OCI-LY3 (cell line): ENCODE results near the gene RBM8A.
A peak's percentile ranks its signal among the peaks of the same experiment; 100 is the strongest.

ENCODE experiments used
- H2AFZ ChIP-seq: fragments of 200-600, 300-600 bp; shearing (Covaris generic); 2 replicates; pipeline ENCODE4 v1.6.0; 2014; ENCODE audit warnings: antibody characterized with exemption, low read depth, low read length
- H3K27ac ChIP-seq: fragments of 200-600, 300-600 bp; sonication (generic); 2 replicates; pipeline ENCODE4 v1.5.1; 2014; ENCODE audit warnings: mild to moderate bottlenecking, low read length, moderate library complexity, mixed read lengths
- H3K27me3 ChIP-seq: fragments of 200-600, 300-600 bp; sonication (generic); 2 replicates; pipeline ENCODE4 v1.6.1; 2014; ENCODE audit warnings: low read depth, low read length, mixed read lengths
- H3K36me3 ChIP-seq: fragments of 200-600, 300-600 bp; sonication (generic); replicated peaks from 2 replicates; pipeline ENCODE3; 2014; ENCODE audit warnings: low read depth, low read length, mixed read lengths
- H3K4me1 ChIP-seq: fragments of 300-600, 200-600 bp; sonication (generic); 2 replicates; pipeline ENCODE4 v1.6.1; 2014; ENCODE audit warnings: low read length, mixed read lengths
- H3K4me2 ChIP-seq: fragments of 200-600, 300-600 bp; sonication (generic); 2 replicates; pipeline ENCODE4 v1.6.1; 2014; ENCODE audit warnings: low read length, mixed read lengths
- H3K4me3 ChIP-seq: fragments of 300-600, 200-600 bp; sonication (generic); 2 replicates; pipeline ENCODE4 v1.5.1; 2014; ENCODE audit warnings: antibody characterized with exemption, mild to moderate bottlenecking, low read length, moderate library complexity
- H3K79me2 ChIP-seq: fragments of 300-600, 200-600 bp; shearing (Covaris generic); 2 replicates; pipeline ENCODE4 v1.6.1; 2014; ENCODE audit warnings: mild to moderate bottlenecking, low read length, mixed read lengths
- H3K9ac ChIP-seq: fragments of 300-600, 200-600 bp; shearing (Covaris generic); 2 replicates; pipeline ENCODE4 v1.6.0; 2014; ENCODE audit warnings: mild to moderate bottlenecking, low read length, moderate library complexity
- H3K9me3 ChIP-seq: fragments of 200-600, 300-600 bp; shearing (Covaris generic); 2 replicates; pipeline ENCODE4 v1.6.1; 2014; ENCODE audit warnings: low read length, mixed read lengths; ENCODE audit not compliant: insufficient read depth
- H4K20me1 ChIP-seq: fragments of 200-600, 300-600 bp; sonication (generic); 2 replicates; pipeline ENCODE4 v1.6.1; 2016; ENCODE audit warnings: low read length, mixed read lengths; ENCODE audit not compliant: insufficient read depth
- CTCF ChIP-seq: fragments of 200-600, 300-600 bp; sonication (generic); IDR thresholded peaks from 2 replicates; pipeline ENCODE4 v1.5.1; 2014; ENCODE audit warnings: antibody characterized with exemption, low read length, low read depth
- EZH2phosphoT487 ChIP-seq: fragments of 200-600 bp; shearing (Covaris generic); IDR thresholded peaks from 2 replicates; pipeline ENCODE4 v1.6.1; 2018; ENCODE audit warnings: antibody characterized with exemption, mixed run types, low read depth

RBM8A gene

GRCh38 chr1:145961109-145961424 lies 33.8 kb upstream of the RBM8A start:
- Histone ChIP-seq H3K36me3 (no peaks in the 10 kb centered on the region), H4K20me1 (no peaks in the 10 kb centered on the region), H3K9me3 (no peaks in the 10 kb centered on the region), H3K4me2 (peak overlapping the region; percentile 98), H3K4me1 (peaks cover 47% of the 10 kb centered on the region), H3K27me3 (peaks cover 18% of the 10 kb centered on the region), H3K9ac (peak overlapping the region; percentile 73; the same call in 1 of the 2 replicates), H2AFZ (0 out of 2 replicates have a peak overlapping the region, but pooled peaks have one; percentile 24), H3K4me3 (peak overlapping the region; percentile 81), H3K79me2 (peaks cover 9% of the 10 kb centered on the region), H3K27ac (no peak overlapping the region)
- TF ChIP-seq EZH2phosphoT487 (no peak), CTCF (no peak)

DNA sequence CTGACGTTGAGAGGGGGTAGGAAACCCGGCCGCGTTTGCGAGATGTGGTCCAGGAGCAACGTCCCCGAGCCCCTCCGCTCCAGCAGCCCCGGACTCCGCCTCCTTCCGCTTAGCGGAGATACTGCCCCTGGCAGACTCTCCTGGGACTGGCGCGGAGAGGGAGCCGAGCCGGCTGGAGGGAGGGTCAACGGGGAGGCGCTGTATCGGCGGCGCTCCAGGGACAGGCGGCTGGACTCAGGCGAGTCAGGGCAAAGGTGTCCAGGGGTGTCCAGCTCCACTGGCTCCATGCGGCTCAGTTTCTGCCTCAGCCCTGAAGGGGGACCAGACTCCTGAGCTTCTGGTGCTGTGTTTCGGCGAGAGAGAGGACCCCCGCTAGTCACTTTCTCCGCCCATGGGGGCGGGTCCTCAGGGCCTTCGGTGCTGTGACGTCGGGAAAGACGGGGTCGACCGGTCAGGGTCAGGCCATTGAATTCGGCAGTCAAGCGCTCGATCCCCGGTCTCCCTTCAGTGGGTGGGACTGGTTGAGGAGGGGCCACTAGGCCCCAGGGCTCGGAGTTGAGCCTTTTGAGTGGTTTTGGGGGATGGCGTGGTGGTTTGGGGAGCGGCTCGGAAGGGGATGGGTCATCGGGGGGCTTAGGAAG lies 33.3 kb upstream of the RBM8A start:
- peaks cover 9% of the 10 kb centered on the region for H3K79me2 ChIP-seq
- H3K4me2 ChIP-seq: peak overlapping the region; percentile 98
- no peaks in the 10 kb centered on the region for H3K9me3 ChIP-seq
- H3K9ac ChIP-seq: peak overlapping the region; percentile 73
- H3K4me3 ChIP-seq: peak overlapping the region; percentile 81
- H3K27ac ChIP-seq: no peak overlapping the region
- H2AFZ ChIP-seq: peak overlapping the region; percentile 24
- H3K27me3 ChIP-seq: peaks cover 18% of the 10 kb centered on the region
- no peaks in the 10 kb centered on the region for H3K36me3 ChIP-seq
- TF ChIP-seq EZH2phosphoT487 (no peak), CTCF (no peak)
- H4K20me1 ChIP-seq: no peaks in the 10 kb centered on the region
- H3K4me1 ChIP-seq: peaks cover 50% of the 10 kb centered on the region

- H3K79me2 ChIP-seq: peaks cover 9% of the 10 kb centered on the region
- H3K4me1 ChIP-seq: peaks cover 45% of the 10 kb centered on the region
- H3K27ac ChIP-seq: no peak overlapping the region
- no peaks in the 10 kb centered on the region for H4K20me1 ChIP-seq
- no peaks in the 10 kb centered on the region for H3K9me3 ChIP-seq
- H2AFZ ChIP-seq: no peak overlapping the region
- peaks cover 18% of the 10 kb centered on the region for H3K27me3 ChIP-seq
- no peak overlapping the region for H3K9ac ChIP-seq
- peak overlapping the region; percentile 98 for H3K4me2 ChIP-seq
- H3K36me3 ChIP-seq: no peaks in the 10 kb centered on the region
- no peak for TF ChIP-seq CTCF
- no peak for TF ChIP-seq EZH2phosphoT487
- H3K4me3 ChIP-seq: peak overlapping the region; percentile 81
Measured at GRCh38 chr1:145959957-145960467, 32.7 kb upstream of the RBM8A start.

- no peak overlapping the region for H3K27ac ChIP-seq
- H3K27me3 ChIP-seq: peaks cover 18% of the 10 kb centered on the region
- no peak overlapping the region for H3K9ac ChIP-seq
- no peaks in the 10 kb centered on the region for H3K9me3 ChIP-seq
- no peak overlapping the region for H2AFZ ChIP-seq
- peaks cover 12% of the 10 kb centered on the region for H3K79me2 ChIP-seq
- H4K20me1 ChIP-seq: no peaks in the 10 kb centered on the region
- TF ChIP-seq EZH2phosphoT487 (no peak), CTCF (no peak)
- H3K36me3 ChIP-seq: no peaks in the 10 kb centered on the region
- peaks cover 44% of the 10 kb centered on the region for H3K4me1 ChIP-seq
- H3K4me2 ChIP-seq: no peak overlapping the region
- no peak overlapping the region for H3K4me3 ChIP-seq
Measured at GRCh38 chr1:145959333-145959732, 32.0 kb upstream of the RBM8A start.
